NB4 (cell line): ENCODE measurements around the gene USP51.
"Not testable (repeated sequence)": the region's sequence is repeated elsewhere in the genome, so short reads cannot be mapped to it uniquely, and the experiment has no call there.

Experiments
- DNase-seq: peaks from one replicate; pipeline ENCODE4 v3.0.0; 2010; ENCODE audit warnings: low read depth
- H3K4me3 ChIP-seq: one replicate; pipeline ENCODE4 v1.5.1; 2011; ENCODE audit warnings: mild to moderate bottlenecking, low read depth, low read length, moderate library complexity
- MYC ChIP-seq: IDR thresholded peaks from 2 replicates; pipeline ENCODE4 v1.6.1; 2011; ENCODE audit warnings: low read depth, low read length
- POLR2A ChIP-seq: IDR thresholded peaks from 2 replicates; pipeline ENCODE4 v1.6.1; 2011; ENCODE audit warnings: mild to moderate bottlenecking; ENCODE audit not compliant: insufficient read length; ENCODE audit errors: extremely low read depth
- TF ChIP-seq, protein P1 (sequence below): IDR thresholded peaks from 2 replicates; pipeline ENCODE4 v1.6.1; 2011; ENCODE audit warnings: low read depth, low read length
- TF ChIP-seq, protein P2 (sequence below): IDR thresholded peaks from one replicate; pipeline ENCODE4 v1.5.1; 2012; ENCODE audit warnings: low read depth, low read length

USP51 gene

DNA sequence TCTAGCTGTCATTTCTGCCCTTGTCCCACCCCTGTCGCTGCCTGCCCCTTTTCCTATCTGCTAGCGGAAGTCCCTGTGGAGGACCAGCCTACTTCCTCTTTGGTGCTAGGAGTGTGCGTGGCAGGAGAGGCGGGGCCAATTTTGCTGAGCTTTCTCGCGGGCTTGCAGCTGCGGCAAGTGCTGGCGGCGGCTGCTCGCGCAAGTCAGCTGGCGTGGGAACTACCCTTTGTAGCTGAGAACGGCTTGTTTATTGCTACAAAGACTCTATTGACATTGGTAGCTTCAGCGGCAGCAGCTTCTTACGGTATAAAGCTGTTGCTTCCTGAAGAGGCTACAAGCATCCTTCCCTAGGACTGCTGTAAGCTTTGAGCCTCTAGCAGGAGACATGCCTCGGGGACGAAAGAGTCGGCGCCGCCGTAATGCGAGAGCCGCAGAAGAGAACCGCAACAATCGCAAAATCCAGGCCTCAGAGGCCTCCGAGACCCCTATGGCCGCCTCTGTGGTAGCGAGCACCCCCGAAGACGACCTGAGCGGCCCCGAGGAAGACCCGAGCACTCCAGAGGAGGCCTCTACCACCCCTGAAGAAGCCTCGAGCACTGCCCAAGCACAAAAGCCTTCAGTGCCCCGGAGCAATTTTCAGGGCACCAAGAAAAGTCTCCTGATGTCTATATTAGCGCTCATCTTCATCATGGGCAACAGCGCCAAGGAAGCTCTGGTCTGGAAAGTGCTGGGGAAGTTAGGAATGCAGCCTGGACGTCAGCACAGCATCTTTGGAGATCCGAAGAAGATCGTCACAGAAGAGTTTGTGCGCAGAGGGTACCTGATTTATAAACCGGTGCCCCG, 37.4 kb downstream of the USP51 start, which contains the start of gene MAGEH1:
TSS of gene MAGEH1 (plus strand) at position 138 of the 843 bp plus-strand sequence. CDS start at position 386, 248 bp downstream.
- peak within 1 kb of the TSS; percentile 59 for H3K4me3 ChIP-seq
- DNase-seq: peak; percentile 86
- TF ChIP-seq MYC (no peak), POLR2A (no peak)
- TF ChIP-seq, protein P1, sequence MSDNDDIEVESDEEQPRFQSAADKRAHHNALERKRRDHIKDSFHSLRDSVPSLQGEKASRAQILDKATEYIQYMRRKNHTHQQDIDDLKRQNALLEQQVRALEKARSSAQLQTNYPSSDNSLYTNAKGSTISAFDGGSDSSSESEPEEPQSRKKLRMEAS: no peak
- TF ChIP-seq, protein P2, sequence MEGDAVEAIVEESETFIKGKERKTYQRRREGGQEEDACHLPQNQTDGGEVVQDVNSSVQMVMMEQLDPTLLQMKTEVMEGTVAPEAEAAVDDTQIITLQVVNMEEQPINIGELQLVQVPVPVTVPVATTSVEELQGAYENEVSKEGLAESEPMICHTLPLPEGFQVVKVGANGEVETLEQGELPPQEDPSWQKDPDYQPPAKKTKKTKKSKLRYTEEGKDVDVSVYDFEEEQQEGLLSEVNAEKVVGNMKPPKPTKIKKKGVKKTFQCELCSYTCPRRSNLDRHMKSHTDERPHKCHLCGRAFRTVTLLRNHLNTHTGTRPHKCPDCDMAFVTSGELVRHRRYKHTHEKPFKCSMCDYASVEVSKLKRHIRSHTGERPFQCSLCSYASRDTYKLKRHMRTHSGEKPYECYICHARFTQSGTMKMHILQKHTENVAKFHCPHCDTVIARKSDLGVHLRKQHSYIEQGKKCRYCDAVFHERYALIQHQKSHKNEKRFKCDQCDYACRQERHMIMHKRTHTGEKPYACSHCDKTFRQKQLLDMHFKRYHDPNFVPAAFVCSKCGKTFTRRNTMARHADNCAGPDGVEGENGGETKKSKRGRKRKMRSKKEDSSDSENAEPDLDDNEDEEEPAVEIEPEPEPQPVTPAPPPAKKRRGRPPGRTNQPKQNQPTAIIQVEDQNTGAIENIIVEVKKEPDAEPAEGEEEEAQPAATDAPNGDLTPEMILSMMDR: no peak

DNA sequence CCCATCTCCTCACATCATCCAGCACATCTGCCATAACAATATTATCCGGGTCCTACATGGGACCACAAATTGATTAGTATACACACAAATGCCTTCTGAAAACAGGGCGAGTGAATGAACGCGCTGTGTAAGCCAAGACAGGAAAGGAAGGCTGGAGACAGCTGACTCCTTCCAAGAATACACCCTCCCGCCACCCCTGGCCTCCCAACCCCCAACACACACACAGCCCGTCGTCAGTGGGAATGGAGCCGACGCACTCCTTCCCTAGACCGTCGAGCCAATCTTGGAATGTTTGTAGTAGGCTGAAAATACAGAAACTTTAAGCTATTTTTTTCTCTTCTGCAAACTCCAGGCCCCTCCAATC, 38.0 kb downstream of the USP51 start:
- no peak for DNase-seq
- TF ChIP-seq MYC: no peak
- TF ChIP-seq, protein P2: no peak
- TF ChIP-seq POLR2A: no peak
- TF ChIP-seq, protein P1: no peak
- H3K4me3 ChIP-seq: peak overlapping the region; percentile 59

DNA sequence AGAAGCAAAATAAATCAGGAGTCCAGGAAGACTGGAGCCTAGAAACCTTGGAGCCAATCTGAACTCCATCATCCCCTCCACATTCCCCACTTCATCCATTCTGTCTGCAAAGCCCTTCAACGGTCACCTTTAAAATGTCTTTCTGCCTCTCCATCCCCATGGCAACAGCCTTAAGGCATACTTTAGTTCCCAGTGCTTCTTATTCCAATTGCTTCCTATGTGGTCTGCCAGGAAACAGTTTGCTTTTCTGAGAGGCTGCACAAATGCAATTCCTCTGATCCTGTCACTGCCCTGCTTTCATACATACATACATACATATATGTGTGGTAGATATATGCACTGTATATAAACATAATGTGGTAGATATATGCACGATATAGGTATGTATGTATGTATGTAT, 38.5 kb downstream of the USP51 start:
- TF ChIP-seq POLR2A: no peak
- TF ChIP-seq MYC: no peak
- TF ChIP-seq, protein P2: no peak
- TF ChIP-seq, protein P1: no peak
- no peak overlapping the region for H3K4me3 ChIP-seq
- no peak for DNase-seq

DNA sequence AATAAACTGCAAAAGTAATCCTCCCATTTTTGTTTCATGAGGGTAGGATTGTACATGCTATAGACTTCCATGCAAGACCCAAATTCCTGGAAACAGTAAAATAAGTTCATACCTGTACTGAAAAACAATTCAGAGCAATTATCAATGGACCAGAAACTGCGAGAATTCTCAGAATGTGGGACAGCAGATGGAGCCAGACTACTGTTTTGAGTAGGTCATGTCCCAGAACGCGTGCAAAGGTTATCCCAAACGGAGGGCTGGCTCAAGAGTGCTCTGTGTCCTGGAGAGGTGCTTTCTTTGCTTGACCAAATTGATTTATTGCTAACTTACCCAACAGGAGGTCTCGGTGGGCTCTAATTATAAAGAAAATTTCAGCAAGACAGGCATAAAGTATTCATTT, 39.4 kb downstream of the USP51 start:
- peak; percentile 0 for DNase-seq
- no peak overlapping the region for H3K4me3 ChIP-seq
- TF ChIP-seq, protein P1: no peak
- TF ChIP-seq, protein P2: no peak
- TF ChIP-seq MYC (no peak), POLR2A (no peak)

DNA sequence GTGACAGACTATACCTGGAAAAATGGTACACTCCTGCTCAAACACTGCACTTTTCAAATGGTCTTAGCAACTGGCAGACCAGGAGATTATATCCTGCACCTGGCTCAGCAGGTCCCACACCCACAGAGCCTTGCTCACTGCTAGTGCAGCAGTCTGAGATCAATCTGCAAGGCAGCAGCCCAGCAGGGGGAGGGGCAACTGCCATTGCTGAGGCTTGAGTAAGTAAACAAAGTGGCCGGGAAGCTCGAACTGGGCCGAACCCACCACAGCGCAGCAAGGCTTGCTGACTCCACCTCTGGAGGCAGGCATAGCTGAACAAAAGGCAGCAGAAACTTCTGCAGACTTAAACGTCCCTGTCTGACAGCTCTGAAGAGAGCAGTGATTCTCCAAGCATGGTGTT, 46.2 kb downstream of the USP51 start:
- not testable (repeated sequence) for DNase-seq, H3K4me3 ChIP-seq
